HCT116 (cell line): Measurements from ENCODE around the gene AGK. TPM values are rescaled to one million over a fixed set of nuclear protein-coding genes. Genes with fewer than 3 reads are reported as not detected.

Source experiments
- ATAC-seq: fragments of 200-7000 bp; cut with Tn5 transposase; 2 replicates; pipeline ENCODE4 v1.9.1; 2020; ENCODE audit warnings: mild to moderate bottlenecking, moderate library complexity
- BruUV-seq: library from RNA; stranded (reverse); fragments of 400-500 nt; replicated peaks from 2 replicates; lab custom pipeline; 2021; lab: Mats Ljungman, UMichigan
- CTCF ChIA-PET: fragments of 300-600 bp; sonication (Branson Sonifier 250); formaldehyde crosslinking; loops from one replicate; lab custom pipeline; 2021; ENCODE audit warnings: antibody characterized with exemption; lab: Charles Lee
- POLR2A ChIA-PET: fragments of 300-600, 350-600 bp; sonication (Branson Sonifier 250); formaldehyde crosslinking; loops from one replicate; lab custom pipeline; 2021; ENCODE audit warnings: antibody characterized with exemption; lab: Charles Lee
- RAD21 ChIA-PET, 2 experiments: fragments of 300-600 bp; sonication (Branson Sonifier 250); formaldehyde crosslinking; loops; one replicate each; lab custom pipeline; 2023; ENCODE audit warnings: low total read pairs in 2 of 2; ENCODE audit not compliant: uncharacterized antibody in 2 of 2, unreplicated experiment in 2 of 2, low non-redundant PET in 1 of 2; lab: Charles Lee
- DNase-seq: peaks from one replicate; pipeline ENCODE4 v3.0.0-alpha.2; 2010; ENCODE audit warnings: low read depth, low spot score
- H2AFZ ChIP-seq: fragments of 200-600 bp; shearing (Covaris generic), sonication (generic); 2 replicates; pipeline ENCODE4 v1.6.1; 2017; ENCODE audit warnings: low read depth, mixed run types, mixed read lengths, antibody characterized with exemption, low read length; ENCODE audit not compliant: poor library complexity, severe bottlenecking
- H3K27ac ChIP-seq: 2 replicates; pipeline ENCODE4 v1.5.1; 2012; ENCODE audit warnings: low read depth, low read length
- H3K27me3 ChIP-seq: fragments of 200-600 bp; sonication (generic); 2 replicates; pipeline ENCODE4 v1.6.1; 2016; ENCODE audit warnings: mixed run types, low read length, mixed read lengths; ENCODE audit not compliant: insufficient read depth
- H3K36me3 ChIP-seq, 2 experiments: fragments of 200-500 bp in 1 of 2; fragments of 200-600 bp in 1 of 2; sonication (Bioruptor generic) in 1 of 2; sonication (generic) in 1 of 2; 2 replicates each; pipeline versions ENCODE4 v1.5.1 to v1.6.1; 2014 to 2016; ENCODE audit warnings: low read length in 2 of 2, inconsistent platforms in 1 of 2, mixed read lengths in 1 of 2, mixed run types in 1 of 2; ENCODE audit not compliant: insufficient read depth in 2 of 2, control insufficient read depth in 1 of 2
- H3K4me1 ChIP-seq, 2 experiments: fragments of 200-600 bp in 1 of 2; sonication (generic) in 1 of 2; 2 replicates each; pipeline versions ENCODE4 v1.5.1 to v1.6.1; 2012 to 2017; ENCODE audit warnings: low read length in 2 of 2, inconsistent platforms in 1 of 2, mild to moderate bottlenecking in 1 of 2, mixed read lengths in 1 of 2, mixed run types in 1 of 2, moderate library complexity in 1 of 2; ENCODE audit not compliant: insufficient read depth in 2 of 2, control insufficient read depth in 1 of 2
- H3K4me2 ChIP-seq: fragments of 200-600 bp; sonication (generic); 2 replicates; pipeline ENCODE4 v1.6.1; 2017; ENCODE audit warnings: mixed run types, low read length, mixed read lengths
- H3K4me3 ChIP-seq, 2 experiments: fragments of 200-600 bp in 1 of 2; sonication (generic) in 1 of 2; replicated peaks in 1 of 2; 2 replicates each; pipeline ENCODE4 v1.5.1; 2011 to 2016; ENCODE audit warnings: low read length in 2 of 2, control low read depth in 1 of 2, low read depth in 1 of 2, mild to moderate bottlenecking in 1 of 2, mixed read lengths in 1 of 2, mixed run types in 1 of 2
- H3K79me2 ChIP-seq: fragments of 200-600 bp; sonication (generic); 2 replicates; pipeline ENCODE4 v1.6.1; 2017; ENCODE audit warnings: mild to moderate bottlenecking, mixed run types, low read length, moderate library complexity, mixed read lengths; ENCODE audit not compliant: insufficient read depth
- H3K9ac ChIP-seq: fragments of 200-600 bp; sonication (generic); 2 replicates; pipeline ENCODE4 v1.6.1; 2016; ENCODE audit warnings: low read length, mixed read lengths
- H3K9me2 ChIP-seq: fragments of 200-600 bp; sonication (generic), shearing (Covaris generic); 2 replicates; pipeline ENCODE4 v1.6.1; 2017; ENCODE audit warnings: mixed run types, mild to moderate bottlenecking, moderate library complexity; ENCODE audit not compliant: insufficient read depth
- H3K9me3 ChIP-seq, 2 experiments: fragments of 200-500 bp in 1 of 2; fragments of 200-600 bp in 1 of 2; sonication (Bioruptor generic) in 1 of 2; sonication (generic) in 1 of 2; 2 replicates each; pipeline ENCODE4 v1.6.1; 2014 to 2017; ENCODE audit warnings: low read length in 2 of 2, mixed read lengths in 2 of 2, inconsistent platforms in 1 of 2, low read depth in 1 of 2, mild to moderate bottlenecking in 1 of 2, mixed run types in 1 of 2, moderate library complexity in 1 of 2; ENCODE audit not compliant: control insufficient read depth in 1 of 2, insufficient read depth in 1 of 2
- H4K20me1 ChIP-seq: fragments of 200-600 bp; sonication (generic), shearing (Covaris generic); 2 replicates; pipeline ENCODE4 v1.6.1; 2017; ENCODE audit warnings: mixed run types, mild to moderate bottlenecking, moderate library complexity; ENCODE audit not compliant: insufficient read depth
- CBX3 ChIP-seq: IDR thresholded peaks from 2 replicates; pipeline ENCODE4 v1.6.1; 2012; ENCODE audit warnings: low read depth
- POLR2A ChIP-seq: IDR thresholded peaks from 2 replicates; pipeline ENCODE4 v1.7.0; 2011; ENCODE audit warnings: borderline replicate concordance; ENCODE audit not compliant: insufficient read depth, insufficient read length; ENCODE audit errors: extremely low read depth
- RAD21 ChIP-seq: IDR thresholded peaks from 2 replicates; pipeline ENCODE4 v1.6.1; 2012; ENCODE audit warnings: low read depth, mild to moderate bottlenecking
- SIN3A ChIP-seq: IDR thresholded peaks from 2 replicates; pipeline ENCODE4 v1.6.1; 2012; ENCODE audit warnings: low read depth
- ZNF274 ChIP-seq: fragments of 200-500 bp; sonication (Bioruptor generic); IDR thresholded peaks from 2 replicates; pipeline ENCODE4 v1.6.1; 2014; ENCODE audit warnings: mild to moderate bottlenecking, low read depth, low read length, inconsistent platforms
- intact Hi-C: fragments of 100-400 bp; cut with micrococcal nuclease; formaldehyde crosslinking; loops from 2 replicates; pipeline ENCODE4 v1.10.0; 2022
- total RNA-seq: library from RNA; stranded (reverse); gene quantifications from one replicate; pipeline ENCODE4 v1.2.1, GENCODE V29; 2021; ENCODE audit not compliant: unreplicated experiment
- TF ChIP-seq, protein P1 (sequence below): IDR thresholded peaks from 2 replicates; pipeline ENCODE4 v1.6.1; 2012
- TF ChIP-seq, protein P2 (sequence below): IDR thresholded peaks from 2 replicates; pipeline ENCODE4 v1.6.1; 2012
- TF ChIP-seq, protein P3 (sequence below), 3 experiments: fragments of 200-600 bp in 1 of 3; sonication (generic) in 1 of 3; IDR thresholded peaks in 2 of 3; conservative IDR thresholded peaks in 1 of 3; 2 replicates each; pipeline ENCODE4 v1.5.1; 2012 to 2017; ENCODE audit warnings: low read depth in 2 of 3, low read length in 2 of 3, antibody characterized with exemption in 1 of 3, borderline replicate concordance in 1 of 3, control low read depth in 1 of 3, mild to moderate bottlenecking in 1 of 3, mixed read lengths in 1 of 3, mixed run types in 1 of 3, moderate library complexity in 1 of 3; ENCODE audit not compliant: insufficient read depth in 1 of 3

The AGK gene
- total RNA-seq, 1 experiment from 2014 or later: 36.3 TPM

DNA sequence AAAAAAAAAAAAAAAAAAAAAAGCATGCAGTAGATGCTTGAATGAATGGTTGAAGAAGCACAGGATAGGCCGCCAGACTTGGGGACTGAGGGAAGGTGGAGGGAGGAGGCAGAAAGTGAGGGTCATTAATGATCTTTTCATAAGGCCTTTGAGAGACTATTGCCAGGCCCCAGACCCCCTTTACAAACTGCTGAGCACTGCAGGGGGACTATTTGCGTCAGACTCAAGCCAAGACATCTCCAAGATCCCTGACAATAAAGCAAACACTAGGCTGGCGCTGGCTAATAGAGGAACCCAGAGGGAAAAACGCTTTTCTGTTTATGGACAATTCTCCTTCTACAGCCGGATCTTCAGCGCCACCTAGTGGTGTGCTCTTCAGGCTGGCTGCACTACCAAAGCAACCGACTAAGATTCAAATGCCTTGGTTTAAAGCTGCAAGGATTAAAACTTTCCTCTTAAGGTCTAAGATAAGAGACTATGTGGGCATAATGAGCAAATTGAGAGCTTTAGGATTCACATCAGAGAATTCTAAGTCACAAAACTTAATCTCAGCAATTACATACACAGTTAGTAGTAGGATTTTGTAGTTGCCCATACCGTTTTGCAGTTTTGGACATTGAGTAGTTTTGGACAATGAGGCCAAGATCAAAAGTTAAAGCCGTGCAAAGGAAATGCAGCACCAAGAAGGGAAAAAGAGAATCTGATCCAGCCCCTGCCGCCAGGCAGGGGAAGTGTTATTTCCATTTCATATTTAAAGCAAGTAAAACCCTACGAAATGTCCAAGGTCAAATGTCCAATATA, 17.9 kb upstream of the AGK start:
- TF ChIP-seq CBX3: no peak
- TF ChIP-seq RAD21: peak; percentile 89
- TF ChIP-seq, protein P1, sequence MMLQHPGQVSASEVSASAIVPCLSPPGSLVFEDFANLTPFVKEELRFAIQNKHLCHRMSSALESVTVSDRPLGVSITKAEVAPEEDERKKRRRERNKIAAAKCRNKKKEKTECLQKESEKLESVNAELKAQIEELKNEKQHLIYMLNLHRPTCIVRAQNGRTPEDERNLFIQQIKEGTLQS: no peak
- no peak for TF ChIP-seq SIN3A
- TF ChIP-seq, protein P2, sequence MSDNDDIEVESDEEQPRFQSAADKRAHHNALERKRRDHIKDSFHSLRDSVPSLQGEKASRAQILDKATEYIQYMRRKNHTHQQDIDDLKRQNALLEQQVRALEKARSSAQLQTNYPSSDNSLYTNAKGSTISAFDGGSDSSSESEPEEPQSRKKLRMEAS: no peak
- TF ChIP-seq, protein P3, sequence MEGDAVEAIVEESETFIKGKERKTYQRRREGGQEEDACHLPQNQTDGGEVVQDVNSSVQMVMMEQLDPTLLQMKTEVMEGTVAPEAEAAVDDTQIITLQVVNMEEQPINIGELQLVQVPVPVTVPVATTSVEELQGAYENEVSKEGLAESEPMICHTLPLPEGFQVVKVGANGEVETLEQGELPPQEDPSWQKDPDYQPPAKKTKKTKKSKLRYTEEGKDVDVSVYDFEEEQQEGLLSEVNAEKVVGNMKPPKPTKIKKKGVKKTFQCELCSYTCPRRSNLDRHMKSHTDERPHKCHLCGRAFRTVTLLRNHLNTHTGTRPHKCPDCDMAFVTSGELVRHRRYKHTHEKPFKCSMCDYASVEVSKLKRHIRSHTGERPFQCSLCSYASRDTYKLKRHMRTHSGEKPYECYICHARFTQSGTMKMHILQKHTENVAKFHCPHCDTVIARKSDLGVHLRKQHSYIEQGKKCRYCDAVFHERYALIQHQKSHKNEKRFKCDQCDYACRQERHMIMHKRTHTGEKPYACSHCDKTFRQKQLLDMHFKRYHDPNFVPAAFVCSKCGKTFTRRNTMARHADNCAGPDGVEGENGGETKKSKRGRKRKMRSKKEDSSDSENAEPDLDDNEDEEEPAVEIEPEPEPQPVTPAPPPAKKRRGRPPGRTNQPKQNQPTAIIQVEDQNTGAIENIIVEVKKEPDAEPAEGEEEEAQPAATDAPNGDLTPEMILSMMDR (IDR thresholded peaks at IDR 0.05 in 2 of 3, conservative IDR thresholded peaks at IDR 0.05 in 1 of 3; ENCODE audit: borderline replicate concordance in 1 of 3, insufficient read depth in 1 of 3, low read depth in 2 of 3, low read length in 2 of 3): peak; percentile 73 to 98 (median 96)
- no peak for TF ChIP-seq POLR2A
- no peak for TF ChIP-seq ZNF274
- POLR2A ChIA-PET: no interaction called here
- BruUV-seq: no TSS peak
- Histone ChIP-seq H3K9ac (no peak overlapping the region), H3K27me3 (peaks cover 13% of the 10 kb centered on the region; the same call in 1 of the 2 replicates), H3K4me1 (no peaks in the 10 kb centered on the region), H2AFZ (peak overlapping the region; percentile 11), H3K79me2 (no peaks in the 10 kb centered on the region), H4K20me1 (no peaks in the 10 kb centered on the region), H3K4me3 (no peak overlapping the region), H3K9me3 (no peaks in the 10 kb centered on the region), H3K27ac (no peak overlapping the region), H3K4me2 (no peak overlapping the region), H3K9me2 (no peaks in the 10 kb centered on the region), H3K36me3 (no peaks in the 10 kb centered on the region)
- CTCF ChIA-PET: interaction anchor here (0.6 to 1.0 kb wide), 5 partner anchors 11 to 722 kb away, joined by 3 to 4 read pairs (median 3); no protein-coding TSS in a partner anchor
- ATAC-seq (peak; percentile 89), DNase-seq (peak; percentile 48)
- intact Hi-C loops: loop anchor here (5.0 to 10.0 kb wide), 4 partner anchors 269 to 861 kb away; partner anchors contain the start of gene ADCK2
- RAD21 ChIA-PET: interaction anchor here (0.6 to 0.7 kb wide), 2 partner anchors 17 to 792 kb away, joined by 5 read pairs; no protein-coding TSS in a partner anchor
